ENCODE data around the gene TNFSF12. TPM values are rescaled to one million over a fixed set of nuclear protein-coding genes. Genes with fewer than 3 reads are reported as not detected.
A peak's percentile ranks its signal among the peaks of the same experiment; 100 is the strongest.

Gene TNFSF12
- total RNA-seq, 3 donors from 2014 or later, result 11.6 to 69.4 (median 15.8) TPM

DNA sequence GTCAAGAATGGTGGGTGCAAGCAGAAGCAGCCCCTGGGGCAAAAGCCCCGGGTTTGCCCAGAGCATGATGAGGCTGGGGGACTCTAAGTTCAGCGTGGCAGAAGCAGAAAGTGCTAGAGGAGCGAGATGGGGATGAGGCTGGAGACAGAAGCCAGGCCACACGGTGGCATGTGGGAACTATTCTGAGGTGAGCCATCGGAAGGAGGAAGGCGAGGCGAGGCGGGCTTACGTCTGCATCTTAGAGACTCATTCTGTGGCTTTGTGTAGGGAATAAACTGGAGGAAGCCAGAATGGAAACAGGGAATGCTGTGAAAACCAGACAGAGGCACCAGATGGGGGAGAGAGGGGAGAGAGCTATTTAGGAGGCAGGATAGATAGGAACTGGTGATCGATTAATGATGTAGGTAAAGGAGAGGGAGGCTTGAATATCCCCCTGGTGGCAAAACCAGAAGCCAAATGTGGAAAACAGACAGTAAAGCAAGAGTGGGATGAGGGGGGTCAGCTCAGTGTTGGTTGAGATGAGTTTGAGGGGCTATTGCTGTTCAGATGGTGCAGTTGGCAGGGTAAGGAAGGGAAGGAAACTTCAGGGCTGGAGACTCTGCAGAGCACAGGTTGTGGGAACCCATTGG lies 6.6 kb downstream of the TNFSF12 start:
- Histone ChIP-seq H3K36me3 (ENCODE audit: low read depth) (no peaks in the 10 kb centered on the region), H3K9me3 (no peaks in the 10 kb centered on the region), H3K4me3 (no peak overlapping the region), H3K4me1 (ENCODE audit: low read depth) (peaks cover 32% of the 10 kb centered on the region)
- TF ChIP-seq, protein P1, sequence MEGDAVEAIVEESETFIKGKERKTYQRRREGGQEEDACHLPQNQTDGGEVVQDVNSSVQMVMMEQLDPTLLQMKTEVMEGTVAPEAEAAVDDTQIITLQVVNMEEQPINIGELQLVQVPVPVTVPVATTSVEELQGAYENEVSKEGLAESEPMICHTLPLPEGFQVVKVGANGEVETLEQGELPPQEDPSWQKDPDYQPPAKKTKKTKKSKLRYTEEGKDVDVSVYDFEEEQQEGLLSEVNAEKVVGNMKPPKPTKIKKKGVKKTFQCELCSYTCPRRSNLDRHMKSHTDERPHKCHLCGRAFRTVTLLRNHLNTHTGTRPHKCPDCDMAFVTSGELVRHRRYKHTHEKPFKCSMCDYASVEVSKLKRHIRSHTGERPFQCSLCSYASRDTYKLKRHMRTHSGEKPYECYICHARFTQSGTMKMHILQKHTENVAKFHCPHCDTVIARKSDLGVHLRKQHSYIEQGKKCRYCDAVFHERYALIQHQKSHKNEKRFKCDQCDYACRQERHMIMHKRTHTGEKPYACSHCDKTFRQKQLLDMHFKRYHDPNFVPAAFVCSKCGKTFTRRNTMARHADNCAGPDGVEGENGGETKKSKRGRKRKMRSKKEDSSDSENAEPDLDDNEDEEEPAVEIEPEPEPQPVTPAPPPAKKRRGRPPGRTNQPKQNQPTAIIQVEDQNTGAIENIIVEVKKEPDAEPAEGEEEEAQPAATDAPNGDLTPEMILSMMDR (IDR thresholded peaks at IDR 0.05), result no peak
- DNase-seq (no peak), ATAC-seq (no peak)
- intact Hi-C loops (cut with DNase I, micrococcal nuclease), result no loop called here

- no peaks in the 10 kb centered on the region for H3K9me3 ChIP-seq
- H3K36me3 ChIP-seq (ENCODE audit: low read depth), result no peaks in the 10 kb centered on the region
- peaks cover 42% of the 10 kb centered on the region for H3K4me1 ChIP-seq (ENCODE audit: low read depth)
- peak; percentile 37 for ATAC-seq
- intact Hi-C loops (cut with DNase I, micrococcal nuclease), result no loop called here
- H3K4me3 ChIP-seq, result no peak overlapping the region
- TF ChIP-seq, protein P1 (IDR thresholded peaks at IDR 0.05), result no peak
- DNase-seq, result peak; percentile 74 to 75 (median 75)
Observed at GRCh38 chr17:7556627-7557026, 7.8 kb downstream of the TNFSF12 start.

GRCh38 chr17:7557147-7557764 lies 8.4 kb downstream of the TNFSF12 start:
- ATAC-seq, result peak; percentile 41
- intact Hi-C loops (cut with DNase I, micrococcal nuclease), result no loop called here

GRCh38 chr17:7557775-7558543 lies 9.1 kb downstream of the TNFSF12 start:
- H3K36me3 ChIP-seq (ENCODE audit: low read depth), result no peaks in the 10 kb centered on the region
- ATAC-seq, result peak; percentile 74
- intact Hi-C loops (cut with DNase I, micrococcal nuclease), result no loop called here
- TF ChIP-seq, protein P1 (IDR thresholded peaks at IDR 0.05), result no peak
- peaks cover 48% of the 10 kb centered on the region for H3K4me1 ChIP-seq (ENCODE audit: low read depth)
- H3K9me3 ChIP-seq, result no peaks in the 10 kb centered on the region
- DNase-seq, result peak; percentile 93 to 97 (median 95)
- no peak overlapping the region for H3K4me3 ChIP-seq

More at GRCh38 chr17:7557147-7557764, 8.4 kb downstream of the TNFSF12 start:
- H3K9me3 ChIP-seq, result no peaks in the 10 kb centered on the region
- H3K36me3 ChIP-seq (ENCODE audit: low read depth), result no peaks in the 10 kb centered on the region
- DNase-seq, result peak; percentile 75 to 81 (median 81)
- no peak overlapping the region for H3K4me3 ChIP-seq
- peaks cover 42% of the 10 kb centered on the region for H3K4me1 ChIP-seq (ENCODE audit: low read depth)
- TF ChIP-seq, protein P1 (IDR thresholded peaks at IDR 0.05), result no peak

- peaks cover 56% of the 10 kb centered on the region for H3K4me1 ChIP-seq (ENCODE audit: low read depth)
- no peak within 1 kb of the TSS for H3K4me3 ChIP-seq
- intact Hi-C loops (cut with DNase I, micrococcal nuclease), result no loop called here
- no peaks in the 10 kb centered on the region for H3K36me3 ChIP-seq (ENCODE audit: low read depth)
- TF ChIP-seq, protein P1 (IDR thresholded peaks at IDR 0.05), result no peak
- ATAC-seq, result peak; percentile 46
- peak; percentile 77 to 84 (median 78) for DNase-seq
- H3K9me3 ChIP-seq, result no peaks in the 10 kb centered on the region
Observed at GRCh38 chr17:7558544-7559319, 9.9 kb downstream of the TNFSF12 start, which contains the start of gene TNFSF13. Gene TNFSF13, plus strand, starts transcription at chr17:7558750. Its CDS starts 290 bp downstream, at chr17:7559040.
